ENCODE measurements around the gene RASGRP1. TPM values are rescaled to one million over a fixed set of nuclear protein-coding genes. Genes with fewer than 3 reads are reported as not detected.

The RASGRP1 gene
- total RNA-seq, 4 donors from 2014 or later, result 14.4 to 25.9 (median 18.1) TPM

GRCh38 chr15:38440353-38441129, 124.1 kb downstream of the RASGRP1 start:
- TF ChIP-seq POLR2A (IDR thresholded peaks at IDR 0.05) (no peak), CTCF (IDR thresholded peaks at IDR 0.05) (peak; percentile 75 to 86)
- 32% methylated on average over 9 of the region's 9 CpGs for WGBS
- DNase-seq (ENCODE audit: low spot score in 2 of 2), result peak in 1 of 2 donors; percentile 61
- no peaks in the 10 kb centered on the region for H3K27me3 ChIP-seq
- no peak overlapping the region for H3K4me3 ChIP-seq
- H3K27ac ChIP-seq, result no peak overlapping the region
- H3K36me3 ChIP-seq, result no peaks in the 10 kb centered on the region
- H3K4me1 ChIP-seq, result no peaks in the 10 kb centered on the region
- H3K9me3 ChIP-seq, result no peaks in the 10 kb centered on the region

Other genes starting within 250 kb of the RASGRP1 start
- 10 to 100 TPM in 3 of 4 donors, 1 to 10 TPM in 1; 9.4 to 48.3 (median 14.7) TPM for gene FAM98B, start 110.7 kb downstream of the RASGRP1 start, total RNA-seq

All from suprapubic skin (tissue), 4 donors.